SK-N-SH treated with all-trans-retinoic acid at 6 μM for 48 hours (cell line): ENCODE data around the gene ALK.

Experiments
- ATAC-seq: fragments of 200-7000 bp; cut with Tn5 transposase; 3 replicates; pipeline ENCODE4 v1.9.1; 2020; ENCODE audit warnings: mild to moderate bottlenecking, moderate library complexity
- ARNTL ChIP-seq: fragments of 450-650 bp; formaldehyde crosslinking; IDR thresholded peaks from 2 replicates; pipeline ENCODE4 v1.5.0; 2020; ENCODE audit warnings: low read depth, mild to moderate bottlenecking, moderate library complexity, borderline replicate concordance
- BACH2 ChIP-seq: fragments of 250-450 bp; sonication (Bioruptor Pico); IDR thresholded peaks from 2 replicates; pipeline ENCODE4 v1.9.0; 2021; ENCODE audit warnings: mild to moderate bottlenecking, borderline replicate concordance
- CSRNP3 ChIP-seq: fragments of 250-450 bp; sonication (Bioruptor Pico); IDR thresholded peaks from 2 replicates; pipeline ENCODE4 v1.5.1; 2021; ENCODE audit warnings: mild to moderate bottlenecking, moderate library complexity
- ESRRG ChIP-seq: fragments of 250-450 bp; sonication (Bioruptor Pico); IDR thresholded peaks from 2 replicates; pipeline ENCODE4 v1.6.1; 2021; ENCODE audit warnings: mild to moderate bottlenecking
- GLIS3 ChIP-seq: fragments of 250-450 bp; sonication (Bioruptor Pico); IDR thresholded peaks from 2 replicates; pipeline ENCODE4 v1.5.0; 2020; ENCODE audit warnings: mild to moderate bottlenecking, moderate library complexity
- ISL1 ChIP-seq: fragments of 250-450 bp; sonication (Bioruptor Pico); IDR thresholded peaks from 2 replicates; pipeline ENCODE4 v2.1.2; 2022; ENCODE audit warnings: mild to moderate bottlenecking, moderate library complexity
- OSR1 ChIP-seq: fragments of 250-450 bp; sonication (Bioruptor Pico); IDR thresholded peaks from 2 replicates; pipeline ENCODE4 v1.8.0; 2022; ENCODE audit warnings: moderate library complexity, mild to moderate bottlenecking, inconsistent platforms
- PPARA ChIP-seq: fragments of 250-450 bp; sonication (Bioruptor Pico); IDR thresholded peaks from 2 replicates; pipeline ENCODE4 v1.5.0; 2020; ENCODE audit warnings: mild to moderate bottlenecking, borderline replicate concordance
- RARB ChIP-seq: fragments of 250-450 bp; sonication (Bioruptor Pico); IDR thresholded peaks from 2 replicates; pipeline ENCODE4 v1.8.0; 2021; ENCODE audit warnings: mild to moderate bottlenecking, moderate library complexity
- SNAI2 ChIP-seq: fragments of 250-450 bp; sonication (Bioruptor Pico); IDR thresholded peaks from 2 replicates; pipeline ENCODE4 v1.5.0; 2020; ENCODE audit warnings: mild to moderate bottlenecking, moderate library complexity
- TCF4 ChIP-seq: fragments of 250-450 bp; sonication (Bioruptor Pico); IDR thresholded peaks from 2 replicates; pipeline ENCODE4 v1.8.0; 2021; ENCODE audit warnings: mild to moderate bottlenecking, moderate library complexity, borderline replicate concordance
- TOX ChIP-seq: fragments of 250-450 bp; sonication (Bioruptor Pico); IDR thresholded peaks from 2 replicates; pipeline ENCODE4 v1.8.0; 2021; ENCODE audit warnings: mild to moderate bottlenecking, moderate library complexity, borderline replicate concordance
- TSHZ2 ChIP-seq: fragments of 250-450 bp; sonication (Bioruptor Pico); IDR thresholded peaks from 2 replicates; pipeline ENCODE4 v1.5.0; 2020; ENCODE audit warnings: mild to moderate bottlenecking, moderate library complexity
- ZFP3 ChIP-seq: fragments of 250-450 bp; sonication (Bioruptor Pico); IDR thresholded peaks from 2 replicates; pipeline ENCODE4 v1.5.0; 2020; ENCODE audit warnings: mild to moderate bottlenecking, moderate library complexity
- ZFP30 ChIP-seq: fragments of 450-650 bp; formaldehyde crosslinking; IDR thresholded peaks from 2 replicates; pipeline ENCODE4 v1.5.0; 2022; ENCODE audit warnings: mild to moderate bottlenecking, moderate library complexity
- ZNF565 ChIP-seq: fragments of 450-650 bp; formaldehyde crosslinking; conservative IDR thresholded peaks from 2 replicates; pipeline ENCODE4 v1.5.0; 2020; ENCODE audit warnings: low read depth, mild to moderate bottlenecking, moderate library complexity
- TF ChIP-seq, protein P1 (sequence below): fragments of 250-450 bp; sonication (Bioruptor Pico); IDR thresholded peaks from 2 replicates; pipeline ENCODE4 v1.5.1; 2020; ENCODE audit warnings: low read depth, mild to moderate bottlenecking, moderate library complexity
- TF ChIP-seq, protein P2 (sequence below): fragments of 250-450 bp; sonication (Bioruptor Pico); IDR thresholded peaks from 2 replicates; pipeline ENCODE4 v1.8.0; 2020; ENCODE audit warnings: mild to moderate bottlenecking, moderate library complexity, borderline replicate concordance
- TF ChIP-seq, protein P3 (sequence below): fragments of 250-450 bp; sonication (Bioruptor Pico); IDR thresholded peaks from 2 replicates; pipeline ENCODE4 v1.8.0; 2021; ENCODE audit warnings: low read depth, mild to moderate bottlenecking, moderate library complexity, borderline replicate concordance

Gene ALK

DNA sequence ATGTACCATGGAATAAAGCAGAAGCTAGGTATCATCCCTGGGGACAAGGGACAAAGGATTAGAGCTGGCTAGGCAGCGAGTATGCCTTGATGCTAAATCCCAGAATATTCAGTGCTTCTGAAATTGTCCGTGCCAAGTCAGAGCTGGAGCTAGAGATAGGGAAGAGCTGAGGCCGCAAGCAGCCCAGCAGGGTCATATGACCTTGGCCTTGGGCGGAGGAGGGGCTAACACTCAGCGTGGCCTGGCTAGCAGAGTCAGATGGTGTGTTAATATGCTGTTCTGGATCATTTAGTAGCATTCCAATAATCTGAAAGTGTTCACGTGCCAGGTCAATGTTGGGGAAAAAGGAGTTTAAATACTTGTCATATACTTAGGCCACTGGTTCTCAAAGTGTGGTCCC, 431.3 kb downstream of the ALK start (continued):
- TF ChIP-seq CSRNP3 (CRISPR knock-in tag) (no peak), GLIS3 (CRISPR knock-in tag) (no peak), ZNF565 (no peak), BACH2 (CRISPR knock-in tag) (no peak), ZFP3 (CRISPR knock-in tag) (no peak), TCF4 (CRISPR knock-in tag) (no peak), OSR1 (CRISPR knock-in tag) (no peak), ZFP30 (CRISPR knock-in tag) (no peak)
- TF ChIP-seq, all 23 proteins: peak for 0

- ATAC-seq, result no peak
- TF ChIP-seq, protein P1, sequence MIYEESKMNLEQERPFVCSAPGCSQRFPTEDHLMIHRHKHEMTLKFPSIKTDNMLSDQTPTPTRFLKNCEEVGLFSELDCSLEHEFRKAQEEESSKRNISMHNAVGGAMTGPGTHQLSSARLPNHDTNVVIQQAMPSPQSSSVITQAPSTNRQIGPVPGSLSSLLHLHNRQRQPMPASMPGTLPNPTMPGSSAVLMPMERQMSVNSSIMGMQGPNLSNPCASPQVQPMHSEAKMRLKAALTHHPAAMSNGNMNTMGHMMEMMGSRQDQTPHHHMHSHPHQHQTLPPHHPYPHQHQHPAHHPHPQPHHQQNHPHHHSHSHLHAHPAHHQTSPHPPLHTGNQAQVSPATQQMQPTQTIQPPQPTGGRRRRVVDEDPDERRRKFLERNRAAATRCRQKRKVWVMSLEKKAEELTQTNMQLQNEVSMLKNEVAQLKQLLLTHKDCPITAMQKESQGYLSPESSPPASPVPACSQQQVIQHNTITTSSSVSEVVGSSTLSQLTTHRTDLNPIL (CRISPR knock-in tag), result no peak
- no peak for TF ChIP-seq ZNF565
- no peak for TF ChIP-seq ZFP30 (CRISPR knock-in tag)
- TF ChIP-seq SNAI2 (CRISPR knock-in tag), result no peak
- TF ChIP-seq TSHZ2 (CRISPR knock-in tag), result no peak
- TF ChIP-seq, protein P2, sequence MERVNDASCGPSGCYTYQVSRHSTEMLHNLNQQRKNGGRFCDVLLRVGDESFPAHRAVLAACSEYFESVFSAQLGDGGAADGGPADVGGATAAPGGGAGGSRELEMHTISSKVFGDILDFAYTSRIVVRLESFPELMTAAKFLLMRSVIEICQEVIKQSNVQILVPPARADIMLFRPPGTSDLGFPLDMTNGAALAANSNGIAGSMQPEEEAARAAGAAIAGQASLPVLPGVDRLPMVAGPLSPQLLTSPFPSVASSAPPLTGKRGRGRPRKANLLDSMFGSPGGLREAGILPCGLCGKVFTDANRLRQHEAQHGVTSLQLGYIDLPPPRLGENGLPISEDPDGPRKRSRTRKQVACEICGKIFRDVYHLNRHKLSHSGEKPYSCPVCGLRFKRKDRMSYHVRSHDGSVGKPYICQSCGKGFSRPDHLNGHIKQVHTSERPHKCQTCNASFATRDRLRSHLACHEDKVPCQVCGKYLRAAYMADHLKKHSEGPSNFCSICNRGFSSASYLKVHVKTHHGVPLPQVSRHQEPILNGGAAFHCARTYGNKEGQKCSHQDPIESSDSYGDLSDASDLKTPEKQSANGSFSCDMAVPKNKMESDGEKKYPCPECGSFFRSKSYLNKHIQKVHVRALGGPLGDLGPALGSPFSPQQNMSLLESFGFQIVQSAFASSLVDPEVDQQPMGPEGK (CRISPR knock-in tag), result no peak
Measured at GRCh38 chr2:29489568-29489967, 431.8 kb downstream of the ALK start.

- no peak for ATAC-seq
- TF ChIP-seq TOX (CRISPR knock-in tag) (no peak), PPARA (no peak), ZNF565 (no peak)
- TF ChIP-seq, protein P3, sequence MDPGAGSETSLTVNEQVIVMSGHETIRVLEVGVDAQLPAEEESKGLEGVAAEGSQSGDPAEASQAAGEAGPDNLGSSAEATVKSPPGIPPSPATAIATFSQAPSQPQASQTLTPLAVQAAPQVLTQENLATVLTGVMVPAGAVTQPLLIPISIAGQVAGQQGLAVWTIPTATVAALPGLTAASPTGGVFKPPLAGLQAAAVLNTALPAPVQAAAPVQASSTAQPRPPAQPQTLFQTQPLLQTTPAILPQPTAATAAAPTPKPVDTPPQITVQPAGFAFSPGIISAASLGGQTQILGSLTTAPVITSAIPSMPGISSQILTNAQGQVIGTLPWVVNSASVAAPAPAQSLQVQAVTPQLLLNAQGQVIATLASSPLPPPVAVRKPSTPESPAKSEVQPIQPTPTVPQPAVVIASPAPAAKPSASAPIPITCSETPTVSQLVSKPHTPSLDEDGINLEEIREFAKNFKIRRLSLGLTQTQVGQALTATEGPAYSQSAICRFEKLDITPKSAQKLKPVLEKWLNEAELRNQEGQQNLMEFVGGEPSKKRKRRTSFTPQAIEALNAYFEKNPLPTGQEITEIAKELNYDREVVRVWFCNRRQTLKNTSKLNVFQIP, result no peak
Measured at GRCh38 chr2:29487967-29488555, 433.3 kb downstream of the ALK start.

- TF ChIP-seq, protein P1 (CRISPR knock-in tag), result no peak
- TF ChIP-seq TOX (CRISPR knock-in tag) (no peak), ZFP3 (CRISPR knock-in tag) (no peak), ESRRG (CRISPR knock-in tag) (no peak), ARNTL (CRISPR knock-in tag) (no peak), TCF4 (CRISPR knock-in tag) (no peak), RARB (no peak), OSR1 (CRISPR knock-in tag) (no peak), ISL1 (no peak), CSRNP3 (CRISPR knock-in tag) (no peak), SNAI2 (CRISPR knock-in tag) (no peak), ZNF565 (no peak)
- TF ChIP-seq, protein P3, result no peak
- ATAC-seq, result no peak
Measured at GRCh38 chr2:29485631-29486030, 435.8 kb downstream of the ALK start.
